IPS-NIHi7 (cell line): Measurements from ENCODE around the gene MALT1.
"Not testable (repeated sequence)": the region's sequence is repeated elsewhere in the genome, so short reads cannot be mapped to it uniquely, and the experiment has no call there.

Source experiments
- DNase-seq: peaks from one replicate; pipeline ENCODE4 v3.0.0; 2012; ENCODE audit warnings: mixed read lengths; ENCODE audit errors: extremely low spot score

The MALT1 gene

DNA sequence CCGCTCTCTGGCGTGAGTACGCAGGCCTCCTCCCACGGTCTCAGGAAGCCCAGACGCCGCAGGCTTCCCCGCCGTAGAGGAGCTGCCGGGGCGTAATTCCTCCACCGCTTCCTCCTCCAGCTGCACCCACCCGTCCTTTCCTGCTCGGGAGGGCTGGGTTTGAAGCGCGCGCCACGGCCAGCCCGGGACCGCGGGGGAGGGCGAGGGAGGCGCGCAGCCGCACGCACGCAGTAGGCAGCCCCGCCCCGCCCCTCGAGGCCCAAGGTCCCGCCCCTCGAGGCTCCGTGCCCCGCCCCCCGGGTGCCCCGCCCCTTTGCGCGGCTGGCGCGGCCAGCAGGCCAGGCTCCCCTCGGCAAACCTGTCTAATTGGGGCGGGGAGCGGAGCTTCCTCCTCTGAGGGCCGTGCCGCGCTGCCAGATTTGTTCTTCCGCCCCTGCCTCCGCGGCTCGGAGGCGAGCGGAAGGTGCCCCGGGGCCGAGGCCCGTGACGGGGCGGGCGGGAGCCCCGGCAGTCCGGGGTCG, at the start of gene MALT1:
TSS of gene MALT1 (plus strand) at position 355 of the 521 bp plus-strand sequence. CDS start 179 bp downstream, outside the sequence.
- peak; percentile 95 for DNase-seq

- DNase-seq = no peak
Measured at GRCh38 chr18:58624011-58624410, 47.3 kb upstream of the MALT1 start.

DNA sequence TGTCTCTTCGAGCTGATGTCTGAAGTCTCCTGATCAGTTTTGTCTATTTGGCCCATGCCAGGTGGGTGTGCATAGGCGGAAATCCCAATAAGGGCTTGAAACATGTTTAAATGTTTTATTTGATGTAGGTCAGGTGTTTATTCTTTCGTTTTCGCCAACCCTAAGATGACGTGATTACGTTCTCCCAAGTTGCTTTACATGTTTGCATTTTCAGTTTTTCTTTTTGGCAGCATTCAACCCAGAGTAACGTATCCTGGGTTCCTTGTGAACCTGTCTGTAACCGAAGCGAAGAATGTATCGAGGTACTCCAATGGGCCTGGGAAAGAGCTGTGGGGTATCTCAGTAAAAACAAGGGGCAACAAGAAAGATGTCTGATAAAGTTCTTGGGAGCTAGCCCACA, 45.4 kb upstream of the MALT1 start:
- no peak for DNase-seq

- no peak for DNase-seq
Measured at GRCh38 chr18:58630071-58630470, 41.2 kb upstream of the MALT1 start.

GRCh38 chr18:58631301-58631700, 40.0 kb upstream of the MALT1 start:
- no peak for DNase-seq

GRCh38 chr18:58632552-58632951, 38.7 kb upstream of the MALT1 start:
- DNase-seq = no peak

GRCh38 chr18:58633874-58634273, 37.4 kb upstream of the MALT1 start:
- DNase-seq = no peak

- no peak for DNase-seq
Measured at GRCh38 chr18:58635891-58636290, 35.4 kb upstream of the MALT1 start.

DNA sequence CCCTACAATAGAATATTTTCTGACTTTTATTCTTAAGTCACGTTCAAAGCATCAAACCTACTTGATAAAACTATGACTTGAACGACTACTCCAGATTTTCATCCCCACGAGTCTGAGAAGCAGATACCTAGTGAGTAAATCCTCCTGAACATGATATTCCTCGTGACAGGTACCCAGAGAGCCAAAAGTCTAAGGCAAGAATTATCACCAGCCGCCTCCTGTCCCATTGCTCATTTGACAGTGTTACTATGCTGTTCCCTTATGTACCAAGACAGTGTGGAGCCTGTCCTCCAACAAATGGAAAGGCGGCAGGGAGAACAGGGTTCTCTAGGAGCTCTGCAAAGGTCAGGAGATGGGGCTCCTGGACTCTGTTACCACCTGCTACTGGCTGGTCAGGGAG, 34.1 kb upstream of the MALT1 start:
- no peak for DNase-seq

GRCh38 chr18:58637946-58638345, 33.3 kb upstream of the MALT1 start:
- DNase-seq = no peak

GRCh38 chr18:58638441-58638840, 32.8 kb upstream of the MALT1 start:
- DNase-seq = no peak

GRCh38 chr18:58639237-58639636, 32.0 kb upstream of the MALT1 start:
- no peak for DNase-seq

DNA sequence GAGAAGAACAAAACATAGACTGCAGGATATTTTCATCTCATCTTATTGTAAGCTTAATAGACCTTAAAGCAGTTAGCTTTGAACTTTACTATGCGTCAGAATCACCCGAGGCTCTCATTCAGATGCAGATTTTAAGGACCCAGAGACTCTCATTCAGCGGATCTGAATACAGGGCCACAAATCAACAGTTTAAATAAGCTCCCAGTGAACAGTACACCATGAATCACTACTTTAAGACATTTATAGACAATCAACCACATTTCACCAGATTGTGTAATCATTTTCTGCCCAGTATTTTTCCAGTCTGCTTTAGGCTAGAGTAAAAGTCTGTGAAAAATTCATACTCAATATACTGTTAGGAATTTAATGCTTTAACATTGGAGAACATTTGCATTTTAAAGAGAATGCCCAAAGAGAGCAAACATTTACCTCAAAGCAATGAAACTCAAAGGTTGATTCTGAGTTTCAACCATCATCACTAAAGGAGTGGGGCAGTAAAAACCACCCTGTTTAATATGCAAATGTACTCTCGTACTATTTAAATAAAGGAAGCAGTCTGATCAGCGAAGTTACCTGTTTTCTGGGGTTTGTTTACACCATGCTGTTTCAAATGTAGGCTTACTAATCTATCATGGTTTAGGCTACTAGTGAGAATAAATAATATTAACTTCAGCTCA, 31.4 kb upstream of the MALT1 start:
- DNase-seq = no peak

DNA sequence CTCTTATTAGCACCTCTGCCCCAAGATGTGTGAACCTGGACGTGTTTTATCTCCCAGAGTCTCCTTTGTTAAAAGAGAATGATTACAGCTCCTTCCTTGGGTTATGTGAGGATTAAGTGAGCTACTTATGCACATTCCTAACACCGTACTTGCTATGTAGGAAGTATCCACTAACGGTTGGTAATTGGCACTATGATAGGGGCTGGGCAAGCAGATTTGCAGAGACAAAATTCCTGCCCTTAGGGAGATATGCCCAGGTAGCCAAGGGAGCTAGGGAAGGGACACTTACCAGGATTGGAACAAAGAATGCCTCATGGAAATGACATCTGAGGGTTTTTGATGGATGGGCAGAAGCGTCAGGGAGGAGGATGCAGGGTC, 30.8 kb upstream of the MALT1 start:
- no peak for DNase-seq

GRCh38 chr18:58640891-58641610, 30.2 kb upstream of the MALT1 start:
- DNase-seq = no peak

- DNase-seq = not testable (repeated sequence)
Measured at GRCh38 chr18:58643557-58643956, 27.7 kb upstream of the MALT1 start.

GRCh38 chr18:58645398-58645797, 25.9 kb upstream of the MALT1 start:
- DNase-seq = no peak

- no peak for DNase-seq
Measured at GRCh38 chr18:58646334-58646862, 24.9 kb upstream of the MALT1 start.

DNA sequence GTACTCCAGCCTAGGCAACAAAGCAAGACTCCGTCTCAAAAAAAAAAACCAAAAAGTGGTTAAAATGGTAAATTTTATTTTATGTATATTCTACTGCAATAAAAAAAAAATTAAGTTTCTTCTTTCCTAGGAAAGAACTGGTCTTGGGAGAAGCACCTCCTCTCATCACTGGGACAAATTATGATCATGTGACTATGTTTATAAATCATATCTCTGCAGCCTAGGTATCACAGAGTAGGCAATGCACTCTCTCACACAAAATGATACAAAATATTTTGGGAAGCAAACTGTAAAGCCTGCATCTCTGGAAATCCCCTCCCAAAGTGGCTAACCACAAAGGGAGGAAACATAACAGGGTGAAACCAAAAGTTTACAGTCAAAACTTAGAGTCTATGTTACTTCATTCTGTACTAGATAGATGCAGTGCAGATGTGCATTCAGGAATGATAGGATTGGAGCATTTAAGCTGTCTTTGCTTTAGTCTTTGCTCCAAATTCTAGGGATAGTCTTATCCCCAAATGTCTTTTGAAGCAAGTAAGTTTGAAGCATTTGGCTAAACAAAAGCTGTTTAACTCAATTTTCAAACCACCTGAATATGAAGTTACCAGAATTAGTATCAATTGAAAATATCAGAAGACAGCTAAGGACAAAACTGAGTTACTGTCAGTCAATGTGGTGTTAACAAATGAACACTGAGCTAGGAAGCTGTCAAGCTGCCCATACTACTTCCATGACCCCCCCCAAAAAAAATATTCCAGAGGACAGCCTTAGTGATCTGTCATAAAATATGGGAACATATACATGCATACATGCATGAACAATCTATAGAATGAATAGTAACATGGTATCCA, 21.1 kb upstream of the MALT1 start:
- no peak for DNase-seq

DNA sequence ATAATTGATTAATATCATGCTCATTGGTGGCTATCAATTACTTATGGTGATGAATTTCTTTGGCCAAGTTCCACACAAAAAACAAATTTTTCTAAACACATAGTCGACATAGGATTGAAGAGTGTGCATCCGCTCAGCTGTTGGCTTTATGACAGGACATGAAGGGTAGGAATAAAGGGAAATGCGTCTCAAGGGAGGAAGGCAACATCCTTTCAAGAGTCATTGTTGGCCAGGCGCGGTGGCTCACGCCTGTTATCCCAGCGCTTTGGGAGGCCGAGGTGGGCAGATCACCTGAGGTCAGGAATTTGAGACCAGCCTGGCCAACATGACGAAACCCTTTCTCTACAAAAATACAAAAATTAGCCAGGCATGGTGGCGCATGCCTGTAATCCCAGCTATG, 20.4 kb upstream of the MALT1 start:
- DNase-seq = not testable (repeated sequence)

DNA sequence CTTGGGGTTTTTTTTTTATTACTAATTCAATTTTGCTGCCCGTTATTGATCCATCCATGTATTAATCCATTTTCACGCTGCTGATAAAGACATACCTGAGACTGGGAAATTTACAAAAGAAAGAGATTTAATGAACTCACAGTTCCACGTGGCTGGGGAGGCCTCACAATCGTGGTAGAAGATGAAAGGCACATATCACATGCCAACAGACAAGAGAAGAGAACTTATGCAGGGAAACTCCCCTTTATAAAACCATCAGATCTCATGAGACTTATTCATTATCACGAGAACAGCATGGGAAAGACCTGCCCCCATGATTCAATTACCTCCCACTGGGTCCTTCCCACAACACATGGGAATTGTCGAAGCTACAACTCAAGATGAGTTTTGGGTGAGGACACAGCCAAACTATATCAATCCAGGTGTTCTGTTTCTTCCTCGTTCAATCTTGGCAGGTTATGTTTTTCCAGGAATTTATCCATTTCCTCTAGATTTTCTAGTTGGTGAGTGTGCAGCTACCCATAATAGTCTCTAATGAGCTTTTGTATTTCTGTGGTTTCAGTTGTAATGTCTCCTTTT, 18.0 kb upstream of the MALT1 start:
- not testable (repeated sequence) for DNase-seq
